HEK293T (cell line): Measurements from ENCODE around the gene DDX10.

Source experiments
- ARNT ChIP-seq: fragments of 450-650 bp; IDR thresholded peaks from 2 replicates; pipeline ENCODE4 v1.6.1; 2017; ENCODE audit warnings: mild to moderate bottlenecking
- BHLHE40 ChIP-seq: fragments of 450-650 bp; IDR thresholded peaks from 2 replicates; pipeline ENCODE4 v1.6.1; 2016; ENCODE audit warnings: mild to moderate bottlenecking, moderate library complexity, borderline replicate concordance
- ELF4 ChIP-seq: fragments of 450-650 bp; IDR thresholded peaks from 2 replicates; pipeline ENCODE4 v1.6.1; 2017; ENCODE audit warnings: antibody characterized with exemption
- FOXK2 ChIP-seq: fragments of 450-650 bp; IDR thresholded peaks from 2 replicates; pipeline ENCODE4 v1.6.1; 2016; ENCODE audit warnings: mild to moderate bottlenecking
- FOXM1 ChIP-seq: fragments of 450-650 bp; IDR thresholded peaks from 2 replicates; pipeline ENCODE4 v1.6.1; 2017; ENCODE audit warnings: mild to moderate bottlenecking, borderline replicate concordance
- HDGF ChIP-seq: fragments of 450-650 bp; IDR thresholded peaks from 2 replicates; pipeline ENCODE4 v1.6.1; 2017; ENCODE audit warnings: antibody characterized with exemption, borderline replicate concordance
- LEF1 ChIP-seq: fragments of 450-650 bp; IDR thresholded peaks from 2 replicates; pipeline ENCODE4 v1.6.1; 2017; ENCODE audit warnings: mild to moderate bottlenecking, borderline replicate concordance
- SP1 ChIP-seq: fragments of 450-650 bp; IDR thresholded peaks from 2 replicates; pipeline ENCODE4 v1.6.1; 2017
- TARDBP ChIP-seq: fragments of 450-650 bp; IDR thresholded peaks from 2 replicates; pipeline ENCODE4 v1.6.1; 2016
- ZNF384 ChIP-seq: fragments of 450-650 bp; IDR thresholded peaks from 2 replicates; pipeline ENCODE4 v1.6.1; 2016

GRCh38 chr11:108647387-108647700, 17.5 kb upstream of the DDX10 start:
- no peak for TF ChIP-seq SP1
- TF ChIP-seq ARNT = no peak
- TF ChIP-seq FOXK2 = no peak
- no peak for TF ChIP-seq LEF1
- no peak for TF ChIP-seq ZNF384
- no peak for TF ChIP-seq HDGF
- no peak for TF ChIP-seq BHLHE40
- no peak for TF ChIP-seq TARDBP
- TF ChIP-seq ELF4 = no peak
- TF ChIP-seq FOXM1 = no peak
